Endothelial cell of umbilical vein (primary cell): ENCODE measurements around the gene ZBTB7C. TPM values are rescaled to one million over a fixed set of nuclear protein-coding genes. Genes with fewer than 3 reads are reported as not detected.

ENCODE experiments used
- BruUV-seq: library from RNA; stranded (reverse); fragments of 400-500 nt; replicated peaks from 2 replicates; lab custom pipeline; 2021; lab: Mats Ljungman, UMichigan
- CTCF ChIA-PET: fragments of 300-600, 350-600 bp; sonication (Branson Sonifier 250); formaldehyde crosslinking; loops from one replicate; lab custom pipeline; 2021; ENCODE audit warnings: antibody characterized with exemption, inconsistent platforms; lab: Charles Lee
- POLR2A ChIA-PET: fragments of 300-600, 350-600 bp; sonication (Branson Sonifier 250); formaldehyde crosslinking; loops from one replicate; lab custom pipeline; 2021; ENCODE audit warnings: antibody characterized with exemption, inconsistent platforms; lab: Charles Lee
- DNase-seq: peaks from one replicate; pipeline ENCODE4 v3.0.0-alpha.2; 2011; ENCODE audit warnings: low read depth, low spot score
- FAIRE-seq: peaks from 2 replicates; lab custom pipeline; 2011; peaks lifted over from hg19 to GRCh38; lab: Jason Lieb, UNC
- H2AFZ ChIP-seq: 2 replicates; pipeline ENCODE4 v1.6.0; 2012; ENCODE audit warnings: low read depth, low read length, control low read depth, inconsistent platforms
- H3K27ac ChIP-seq: 2 replicates; pipeline ENCODE4 v1.5.1; 2011; ENCODE audit warnings: low read depth, mild to moderate bottlenecking, control low read depth, low read length, moderate library complexity; ENCODE audit not compliant: insufficient read depth
- H3K27me3 ChIP-seq, 2 experiments: 2 replicates each; pipeline versions ENCODE4 v1.6.0 to v1.6.1; 2011; ENCODE audit warnings: low read length in 2 of 2, mixed read lengths in 1 of 2; ENCODE audit not compliant: control insufficient read depth in 2 of 2, insufficient read depth in 2 of 2
- H3K36me3 ChIP-seq, 2 experiments: 2 replicates in 1 of 2; 3 replicates in 1 of 2; pipeline ENCODE4 v1.5.1; 2011; ENCODE audit warnings: low read length in 2 of 2, mild to moderate bottlenecking in 1 of 2, moderate library complexity in 1 of 2; ENCODE audit not compliant: control insufficient read depth in 2 of 2, insufficient read depth in 2 of 2; ENCODE audit errors: extremely low read depth in 1 of 2
- H3K4me1 ChIP-seq: 3 replicates; pipeline ENCODE4 v1.5.1; 2011; ENCODE audit warnings: mild to moderate bottlenecking, low read length; ENCODE audit not compliant: control insufficient read depth, insufficient read depth; ENCODE audit errors: extremely low read depth
- H3K4me2 ChIP-seq: 2 replicates; pipeline ENCODE4 v1.6.1; 2011; ENCODE audit warnings: low read length, control low read depth, mixed read lengths; ENCODE audit not compliant: insufficient read depth
- H3K4me3 ChIP-seq, 3 experiments: fragments of 200-600 bp in 1 of 3; sonication (generic), shearing (Covaris generic) in 1 of 3; replicated peaks in 1 of 3; 2 replicates each; pipeline ENCODE4 v1.5.1; 2011 to 2016; ENCODE audit warnings: control low read depth in 3 of 3, low read length in 3 of 3, mild to moderate bottlenecking in 2 of 3, inconsistent platforms in 1 of 3, low read depth in 1 of 3, moderate library complexity in 1 of 3; ENCODE audit not compliant: insufficient read depth in 1 of 3
- H3K79me2 ChIP-seq: 2 replicates; pipeline ENCODE4 v1.6.0; 2012; ENCODE audit warnings: low read length, inconsistent platforms; ENCODE audit not compliant: control insufficient read depth, insufficient read depth
- H3K9ac ChIP-seq: replicated peaks from 2 replicates; pipeline ENCODE3; 2011; ENCODE audit warnings: low read length, control low read depth; ENCODE audit not compliant: insufficient read depth; ENCODE audit errors: extremely low read depth
- H3K9me1 ChIP-seq: replicated peaks from 3 replicates; pipeline ENCODE4 v1.6.0; 2011; ENCODE audit warnings: mild to moderate bottlenecking, low read length; ENCODE audit not compliant: control insufficient read depth, insufficient read depth; ENCODE audit errors: extremely low read depth
- H3K9me3 ChIP-seq: replicated peaks from 2 replicates; pipeline ENCODE4 v1.5.1; 2012; ENCODE audit warnings: low read length, inconsistent platforms; ENCODE audit not compliant: control insufficient read depth, insufficient read depth
- H4K20me1 ChIP-seq: replicated peaks from 2 replicates; pipeline ENCODE3; 2011; ENCODE audit warnings: mild to moderate bottlenecking, low read length; ENCODE audit not compliant: control insufficient read depth, insufficient read depth; ENCODE audit errors: extremely low read depth
- EZH2 ChIP-seq: IDR thresholded peaks from 2 replicates; pipeline ENCODE4 v1.6.1; 2012; ENCODE audit warnings: borderline replicate concordance, low read depth, mild to moderate bottlenecking, moderate library complexity, low read length, inconsistent platforms; ENCODE audit not compliant: severe bottlenecking
- FOS ChIP-seq: IDR thresholded peaks from 2 replicates; pipeline ENCODE4 v1.6.1; 2011; ENCODE audit warnings: mild to moderate bottlenecking, low read length, moderate library complexity, borderline replicate concordance; ENCODE audit not compliant: insufficient read depth
- GATA2 ChIP-seq: IDR thresholded peaks from 2 replicates; pipeline ENCODE4 v1.7.0; 2011; ENCODE audit warnings: low read depth, mild to moderate bottlenecking, moderate library complexity, mixed read lengths, low read length; ENCODE audit not compliant: insufficient read length, insufficient read depth
- JUN ChIP-seq: IDR thresholded peaks from 2 replicates; pipeline ENCODE4 v1.6.1; 2011; ENCODE audit warnings: borderline replicate concordance, low read depth; ENCODE audit not compliant: insufficient read length, insufficient read depth
- MYC ChIP-seq: IDR thresholded peaks from one replicate; pipeline ENCODE4 v1.6.1; 2011; ENCODE audit warnings: mild to moderate bottlenecking, low read depth, low read length
- POLR2A ChIP-seq: IDR thresholded peaks from 2 replicates; pipeline ENCODE4 v1.6.1; 2012; ENCODE audit warnings: low read depth, mild to moderate bottlenecking, control low read depth, low read length
- POLR2AphosphoS5 ChIP-seq: IDR thresholded peaks from 2 replicates; pipeline ENCODE4 v1.6.1; 2012; ENCODE audit warnings: low read depth, mild to moderate bottlenecking, control low read depth, low read length, moderate library complexity; ENCODE audit not compliant: insufficient read depth
- dilution Hi-C: fragments of 300-500 bp; cut with MboI; formaldehyde crosslinking; loops from one replicate; pipeline ENCODE4 v1.15.0; 2019; ENCODE audit warnings: low sequenced_read_pairs; ENCODE audit not compliant: extremely low pct_ligation_motif_present
- intact Hi-C: fragments of 100-400 bp; cut with micrococcal nuclease; formaldehyde crosslinking; loops from one replicate; pipeline ENCODE4 v1.10.0; 2022
- polyA plus RNA-seq, 4 experiments: library from polyadenylated mRNA; depleted of rRNA in 3 of 4; stranded (reverse) in 3 of 4; unstranded in 1 of 4; fragments of >200 nt; gene quantifications; 2 replicates each; pipeline versions ENCODE4 v1.2.1 to v1.2.3, GENCODE V29; 2011 to 2012; ENCODE audit warnings: missing spikeins in 1 of 4
- total RNA-seq: library from RNA; stranded (reverse); gene quantifications from 2 replicates; pipeline ENCODE4 v1.2.3, GENCODE V29; 2021
- TF ChIP-seq, protein P1 (sequence below), 2 donors: IDR thresholded peaks; 1 replicate in 1 of 2; 2 replicates in 1 of 2; pipeline ENCODE4 v1.5.1; 2011; ENCODE audit warnings: low read length in 2 of 2, mild to moderate bottlenecking in 2 of 2, moderate library complexity in 2 of 2, control low read depth in 1 of 2, inconsistent platforms in 1 of 2, low read depth in 1 of 2; ENCODE audit not compliant: insufficient read depth in 1 of 2; ENCODE audit errors: extremely low read depth in 1 of 2
- TF ChIP-seq, protein P2 (sequence below): IDR thresholded peaks from 2 replicates; pipeline ENCODE4 v1.6.1; 2011; ENCODE audit not compliant: insufficient read depth, insufficient read length

The ZBTB7C gene
- total and polyA plus RNA-seq, 2 donors (not counting 3 experiments of a cell fraction or from before 2014, with no cell fraction given), result not detected

DNA sequence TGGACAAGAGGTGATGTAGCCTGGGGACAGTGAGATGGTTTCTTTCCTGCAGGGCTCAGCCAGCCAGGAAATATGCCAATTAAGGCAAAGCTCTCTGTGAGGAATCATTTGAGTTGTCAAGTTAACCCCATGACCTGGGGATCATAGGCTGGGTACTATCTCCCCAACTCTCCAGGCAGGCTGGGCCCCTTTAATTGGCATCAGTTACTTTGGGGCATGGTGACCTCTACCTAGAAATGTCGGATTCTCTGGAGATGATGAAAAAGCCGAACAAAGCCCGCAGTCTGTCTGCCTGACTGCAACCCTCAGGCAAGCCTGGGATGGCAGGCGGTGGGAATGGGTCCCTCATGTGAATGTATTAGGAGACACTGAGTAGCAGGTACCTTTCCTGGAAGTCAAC lies 285.2 kb downstream of the ZBTB7C start:
- CTCF ChIA-PET, result no interaction called here
- DNase-seq, result no peak

DNA sequence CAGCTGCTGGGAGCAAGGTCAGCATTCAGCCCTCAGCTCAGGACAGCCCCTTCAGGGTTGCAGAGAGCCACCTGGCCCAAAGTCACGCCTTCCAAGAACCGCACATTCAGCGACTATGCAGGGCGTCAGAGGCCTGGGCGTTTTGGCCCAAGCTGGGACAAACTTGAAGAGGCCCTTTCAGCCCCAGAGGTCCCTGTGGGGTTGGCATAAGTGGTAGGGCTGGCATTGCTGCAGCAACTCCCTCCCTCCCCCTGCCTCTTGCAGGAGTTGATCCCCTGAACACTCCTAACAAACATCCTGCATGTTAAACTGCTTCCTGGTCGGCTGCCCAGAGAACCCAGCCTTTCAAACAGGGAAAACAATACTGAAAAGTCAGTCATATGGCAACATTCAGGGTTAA lies 285.9 kb downstream of the ZBTB7C start:
- intact Hi-C loops, result no loop called here
- no peak overlapping the region for H2AFZ ChIP-seq
- H3K4me3 ChIP-seq, result no peak overlapping the region
- no peaks in the 10 kb centered on the region for H3K9me3 ChIP-seq
- H3K4me2 ChIP-seq, result no peak overlapping the region
- no peak overlapping the region for H3K27ac ChIP-seq
- DNase-seq (no peak), FAIRE-seq (no peak)
- ChIA-PET CTCF (no interaction called here), POLR2A (no interaction called here)
- H3K9me1 ChIP-seq, result no peaks in the 10 kb centered on the region
- no TSS peak for BruUV-seq
- H3K9ac ChIP-seq, result no peak overlapping the region
- no peaks in the 10 kb centered on the region for H3K79me2 ChIP-seq
- TF ChIP-seq, protein P1, sequence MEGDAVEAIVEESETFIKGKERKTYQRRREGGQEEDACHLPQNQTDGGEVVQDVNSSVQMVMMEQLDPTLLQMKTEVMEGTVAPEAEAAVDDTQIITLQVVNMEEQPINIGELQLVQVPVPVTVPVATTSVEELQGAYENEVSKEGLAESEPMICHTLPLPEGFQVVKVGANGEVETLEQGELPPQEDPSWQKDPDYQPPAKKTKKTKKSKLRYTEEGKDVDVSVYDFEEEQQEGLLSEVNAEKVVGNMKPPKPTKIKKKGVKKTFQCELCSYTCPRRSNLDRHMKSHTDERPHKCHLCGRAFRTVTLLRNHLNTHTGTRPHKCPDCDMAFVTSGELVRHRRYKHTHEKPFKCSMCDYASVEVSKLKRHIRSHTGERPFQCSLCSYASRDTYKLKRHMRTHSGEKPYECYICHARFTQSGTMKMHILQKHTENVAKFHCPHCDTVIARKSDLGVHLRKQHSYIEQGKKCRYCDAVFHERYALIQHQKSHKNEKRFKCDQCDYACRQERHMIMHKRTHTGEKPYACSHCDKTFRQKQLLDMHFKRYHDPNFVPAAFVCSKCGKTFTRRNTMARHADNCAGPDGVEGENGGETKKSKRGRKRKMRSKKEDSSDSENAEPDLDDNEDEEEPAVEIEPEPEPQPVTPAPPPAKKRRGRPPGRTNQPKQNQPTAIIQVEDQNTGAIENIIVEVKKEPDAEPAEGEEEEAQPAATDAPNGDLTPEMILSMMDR (IDR thresholded peaks at IDR 0.05; ENCODE audit: extremely low read depth in 1 of 2, insufficient read depth in 1 of 2, low read depth in 1 of 2, low read length in 2 of 2), result no peak
- TF ChIP-seq MYC (no peak), GATA2 (no peak), FOS (no peak), JUN (no peak), POLR2AphosphoS5 (no peak), POLR2A (no peak), EZH2 (no peak)
- TF ChIP-seq, protein P2, sequence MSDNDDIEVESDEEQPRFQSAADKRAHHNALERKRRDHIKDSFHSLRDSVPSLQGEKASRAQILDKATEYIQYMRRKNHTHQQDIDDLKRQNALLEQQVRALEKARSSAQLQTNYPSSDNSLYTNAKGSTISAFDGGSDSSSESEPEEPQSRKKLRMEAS, result no peak
- dilution Hi-C loops, result no loop called here
- no peaks in the 10 kb centered on the region for H3K4me1 ChIP-seq
- H4K20me1 ChIP-seq, result no peaks in the 10 kb centered on the region
- H3K36me3 ChIP-seq, result no peaks in the 10 kb centered on the region
- H3K27me3 ChIP-seq, result no peaks in the 10 kb centered on the region

More for the DNA sequence above, 285.2 kb downstream of the ZBTB7C start:
- Histone ChIP-seq H3K4me3 (no peak overlapping the region), H3K4me1 (no peaks in the 10 kb centered on the region), H3K36me3 (no peaks in the 10 kb centered on the region), H3K9me1 (no peaks in the 10 kb centered on the region), H3K27me3 (no peaks in the 10 kb centered on the region), H2AFZ (no peak overlapping the region), H3K79me2 (no peaks in the 10 kb centered on the region), H4K20me1 (no peaks in the 10 kb centered on the region), H3K9ac (no peak overlapping the region), H3K27ac (no peak overlapping the region), H3K4me2 (no peak overlapping the region), H3K9me3 (no peaks in the 10 kb centered on the region)
- no peak for FAIRE-seq
- intact Hi-C loops (no loop called here), dilution Hi-C loops (no loop called here)
- TF ChIP-seq JUN (no peak), GATA2 (no peak), MYC (no peak), POLR2A (no peak), FOS (no peak), POLR2AphosphoS5 (no peak)
- TF ChIP-seq, protein P1 (IDR thresholded peaks at IDR 0.05; ENCODE audit: extremely low read depth in 1 of 2, insufficient read depth in 1 of 2, low read depth in 1 of 2, low read length in 2 of 2), result no peak
- BruUV-seq, result no TSS peak
- POLR2A ChIA-PET, result no interaction called here
